Mammary epithelial cell (primary cell): ENCODE measurements around the gene IQGAP2.

Source experiments
- EZH2 ChIP-seq: IDR thresholded peaks from 2 replicates; pipeline ENCODE4 v1.6.1; 2012; ENCODE audit warnings: low read length, inconsistent platforms, borderline replicate concordance
- TF ChIP-seq, protein P1 (sequence below), 2 donors: IDR thresholded peaks in 1 of 2; conservative IDR thresholded peaks in 1 of 2; 2 replicates each; pipeline ENCODE4 v1.5.1; 2011 to 2012; ENCODE audit warnings: inconsistent platforms in 2 of 2, low read length in 2 of 2, mild to moderate bottlenecking in 2 of 2, control low read depth in 1 of 2, low read depth in 1 of 2; ENCODE audit not compliant: insufficient read depth in 1 of 2; ENCODE audit errors: extremely low read depth in 1 of 2

DNA sequence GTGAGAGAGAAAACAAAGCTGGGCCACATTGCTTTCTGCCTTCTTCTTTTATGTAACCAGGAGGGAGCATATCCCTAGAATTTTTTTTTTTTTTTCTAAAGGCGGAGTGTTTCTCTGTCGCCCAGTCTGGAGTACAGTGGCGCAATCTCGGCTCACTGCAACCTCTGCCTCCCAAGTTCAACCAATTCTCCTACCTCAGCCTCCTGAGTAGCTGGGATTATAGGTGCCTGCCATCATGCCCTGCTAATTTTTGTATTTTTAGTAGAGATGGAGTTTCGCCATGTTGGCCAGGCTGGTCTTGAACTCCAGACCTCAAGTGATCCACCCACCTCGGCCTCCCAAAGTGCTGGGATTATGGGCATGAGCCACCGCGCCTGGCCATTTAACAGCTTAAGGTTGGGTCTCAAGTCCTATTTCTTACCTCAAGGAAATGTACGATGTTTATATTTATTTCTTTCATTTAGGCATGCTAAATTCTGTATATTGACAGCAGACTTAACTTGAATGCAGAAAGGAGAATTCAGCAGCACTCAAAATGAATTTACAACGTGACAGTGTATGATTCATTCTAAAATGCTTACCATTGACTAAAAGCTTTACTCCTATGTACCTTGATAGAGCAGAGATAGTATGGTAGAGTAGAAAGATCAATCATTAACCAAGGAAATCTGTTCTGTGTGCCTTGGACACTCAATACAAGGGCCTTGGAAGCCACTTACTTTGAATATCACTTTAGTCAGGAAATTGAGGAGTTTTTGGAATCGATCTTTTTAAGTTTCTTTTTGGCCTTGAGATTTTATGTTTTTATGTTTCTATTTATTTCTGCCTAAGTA, 119.2 kb downstream of the IQGAP2 start:
- TF ChIP-seq, protein P1, sequence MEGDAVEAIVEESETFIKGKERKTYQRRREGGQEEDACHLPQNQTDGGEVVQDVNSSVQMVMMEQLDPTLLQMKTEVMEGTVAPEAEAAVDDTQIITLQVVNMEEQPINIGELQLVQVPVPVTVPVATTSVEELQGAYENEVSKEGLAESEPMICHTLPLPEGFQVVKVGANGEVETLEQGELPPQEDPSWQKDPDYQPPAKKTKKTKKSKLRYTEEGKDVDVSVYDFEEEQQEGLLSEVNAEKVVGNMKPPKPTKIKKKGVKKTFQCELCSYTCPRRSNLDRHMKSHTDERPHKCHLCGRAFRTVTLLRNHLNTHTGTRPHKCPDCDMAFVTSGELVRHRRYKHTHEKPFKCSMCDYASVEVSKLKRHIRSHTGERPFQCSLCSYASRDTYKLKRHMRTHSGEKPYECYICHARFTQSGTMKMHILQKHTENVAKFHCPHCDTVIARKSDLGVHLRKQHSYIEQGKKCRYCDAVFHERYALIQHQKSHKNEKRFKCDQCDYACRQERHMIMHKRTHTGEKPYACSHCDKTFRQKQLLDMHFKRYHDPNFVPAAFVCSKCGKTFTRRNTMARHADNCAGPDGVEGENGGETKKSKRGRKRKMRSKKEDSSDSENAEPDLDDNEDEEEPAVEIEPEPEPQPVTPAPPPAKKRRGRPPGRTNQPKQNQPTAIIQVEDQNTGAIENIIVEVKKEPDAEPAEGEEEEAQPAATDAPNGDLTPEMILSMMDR (conservative IDR thresholded peaks at IDR 0.05 in 1 of 2, IDR thresholded peaks at IDR 0.05 in 1 of 2; ENCODE audit: extremely low read depth in 1 of 2, insufficient read depth in 1 of 2, low read depth in 1 of 2, low read length in 2 of 2): no peak
- TF ChIP-seq EZH2: no peak
